Right lobe of liver (tissue), 4 donors: Measurements from ENCODE around the gene RALGPS1.

Experiments used
- POLR2A ChIP-seq: fragments of 450-650 bp; IDR thresholded peaks from one replicate; pipeline ENCODE4 v1.6.1; 2017; ENCODE audit warnings: antibody characterized with exemption, mild to moderate bottlenecking
- TF ChIP-seq, protein P1 (sequence below), 4 donors: fragments of 200-600 bp in 3 of 4; fragments of 450-650 bp in 1 of 4; IDR thresholded peaks; one replicate each; pipeline versions ENCODE4 v1.5.1 to v1.8.0; 2016 to 2022; ENCODE audit warnings: antibody characterized with exemption in 4 of 4, mild to moderate bottlenecking in 2 of 4
- donor health status: DM: no; HTN: no; CAD: no.
- donor health status: DM: no; HTN: no; CAD: no.
- donor health status: DM: no; HTN: yes; CAD: no.

DNA sequence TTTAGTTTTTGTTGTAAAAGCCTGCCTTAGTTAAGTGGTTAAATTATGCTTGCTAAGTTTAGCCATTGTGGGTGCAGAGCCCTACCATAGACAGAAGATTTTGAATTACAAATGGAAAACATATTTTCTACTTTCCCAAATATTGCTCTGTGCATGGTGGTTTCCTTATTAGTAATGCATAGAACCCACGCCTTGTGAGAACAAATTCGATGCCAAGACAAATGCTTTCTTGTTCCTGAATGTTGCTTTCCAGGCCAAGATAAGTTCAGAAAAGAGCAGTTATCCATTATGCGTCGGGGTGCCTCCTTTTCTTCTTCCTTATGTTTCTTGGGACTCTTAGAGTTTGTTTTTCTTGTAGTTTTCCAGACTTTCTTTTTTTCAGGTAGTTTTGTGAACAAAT is 319.0 kb downstream of the RALGPS1 start:
- TF ChIP-seq, protein P1, sequence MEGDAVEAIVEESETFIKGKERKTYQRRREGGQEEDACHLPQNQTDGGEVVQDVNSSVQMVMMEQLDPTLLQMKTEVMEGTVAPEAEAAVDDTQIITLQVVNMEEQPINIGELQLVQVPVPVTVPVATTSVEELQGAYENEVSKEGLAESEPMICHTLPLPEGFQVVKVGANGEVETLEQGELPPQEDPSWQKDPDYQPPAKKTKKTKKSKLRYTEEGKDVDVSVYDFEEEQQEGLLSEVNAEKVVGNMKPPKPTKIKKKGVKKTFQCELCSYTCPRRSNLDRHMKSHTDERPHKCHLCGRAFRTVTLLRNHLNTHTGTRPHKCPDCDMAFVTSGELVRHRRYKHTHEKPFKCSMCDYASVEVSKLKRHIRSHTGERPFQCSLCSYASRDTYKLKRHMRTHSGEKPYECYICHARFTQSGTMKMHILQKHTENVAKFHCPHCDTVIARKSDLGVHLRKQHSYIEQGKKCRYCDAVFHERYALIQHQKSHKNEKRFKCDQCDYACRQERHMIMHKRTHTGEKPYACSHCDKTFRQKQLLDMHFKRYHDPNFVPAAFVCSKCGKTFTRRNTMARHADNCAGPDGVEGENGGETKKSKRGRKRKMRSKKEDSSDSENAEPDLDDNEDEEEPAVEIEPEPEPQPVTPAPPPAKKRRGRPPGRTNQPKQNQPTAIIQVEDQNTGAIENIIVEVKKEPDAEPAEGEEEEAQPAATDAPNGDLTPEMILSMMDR (IDR thresholded peaks at IDR 0.05): no peak
- no peak for TF ChIP-seq POLR2A
